Measurements from ENCODE around the gene TRIM65. TPM values are rescaled to one million over a fixed set of nuclear protein-coding genes. Genes with fewer than 3 reads are reported as not detected.
A peak's percentile ranks its signal among the peaks of the same experiment; 100 is the strongest.

TRIM65 gene
- total and polyA plus RNA-seq, 2 of the 13 experiments (the other 11 are each of a cell fraction or from before 2014, with no cell fraction given) = 10.3 to 22.4 TPM

DNA sequence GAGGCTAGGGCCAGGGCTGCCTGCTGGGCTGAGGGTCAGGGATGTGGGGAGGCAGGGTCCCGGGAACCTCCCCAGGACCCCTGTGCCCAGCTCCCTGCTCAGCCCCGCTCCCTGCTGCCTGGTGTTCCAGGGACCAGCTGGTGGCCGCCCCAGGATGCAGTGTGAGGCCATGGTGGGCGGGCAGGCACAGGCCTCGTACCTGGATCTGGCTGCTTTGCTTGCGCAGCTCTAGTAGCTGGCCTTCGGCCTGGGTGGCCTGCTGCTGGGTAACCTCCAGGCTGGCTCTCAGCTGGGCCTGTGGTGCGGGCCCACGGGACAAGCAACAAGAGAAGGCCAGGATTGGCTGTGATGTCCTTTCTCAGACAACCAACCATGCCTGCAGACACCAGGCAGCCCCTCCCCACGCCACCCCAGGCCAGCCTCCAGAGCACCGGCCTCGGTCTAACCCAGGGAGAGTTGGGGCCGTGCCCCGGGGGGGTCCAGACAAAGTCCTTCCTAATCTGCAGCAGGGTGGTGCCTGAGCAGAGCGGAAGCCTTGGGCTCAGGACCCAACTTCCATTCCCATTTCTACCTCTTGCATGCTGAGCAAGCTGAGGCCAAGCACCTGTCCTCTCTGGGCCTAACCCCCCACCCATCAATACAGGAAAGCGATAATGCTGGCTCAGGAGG, 4.1 kb downstream of the TRIM65 start (continued):
- TF ChIP-seq, protein P1, sequence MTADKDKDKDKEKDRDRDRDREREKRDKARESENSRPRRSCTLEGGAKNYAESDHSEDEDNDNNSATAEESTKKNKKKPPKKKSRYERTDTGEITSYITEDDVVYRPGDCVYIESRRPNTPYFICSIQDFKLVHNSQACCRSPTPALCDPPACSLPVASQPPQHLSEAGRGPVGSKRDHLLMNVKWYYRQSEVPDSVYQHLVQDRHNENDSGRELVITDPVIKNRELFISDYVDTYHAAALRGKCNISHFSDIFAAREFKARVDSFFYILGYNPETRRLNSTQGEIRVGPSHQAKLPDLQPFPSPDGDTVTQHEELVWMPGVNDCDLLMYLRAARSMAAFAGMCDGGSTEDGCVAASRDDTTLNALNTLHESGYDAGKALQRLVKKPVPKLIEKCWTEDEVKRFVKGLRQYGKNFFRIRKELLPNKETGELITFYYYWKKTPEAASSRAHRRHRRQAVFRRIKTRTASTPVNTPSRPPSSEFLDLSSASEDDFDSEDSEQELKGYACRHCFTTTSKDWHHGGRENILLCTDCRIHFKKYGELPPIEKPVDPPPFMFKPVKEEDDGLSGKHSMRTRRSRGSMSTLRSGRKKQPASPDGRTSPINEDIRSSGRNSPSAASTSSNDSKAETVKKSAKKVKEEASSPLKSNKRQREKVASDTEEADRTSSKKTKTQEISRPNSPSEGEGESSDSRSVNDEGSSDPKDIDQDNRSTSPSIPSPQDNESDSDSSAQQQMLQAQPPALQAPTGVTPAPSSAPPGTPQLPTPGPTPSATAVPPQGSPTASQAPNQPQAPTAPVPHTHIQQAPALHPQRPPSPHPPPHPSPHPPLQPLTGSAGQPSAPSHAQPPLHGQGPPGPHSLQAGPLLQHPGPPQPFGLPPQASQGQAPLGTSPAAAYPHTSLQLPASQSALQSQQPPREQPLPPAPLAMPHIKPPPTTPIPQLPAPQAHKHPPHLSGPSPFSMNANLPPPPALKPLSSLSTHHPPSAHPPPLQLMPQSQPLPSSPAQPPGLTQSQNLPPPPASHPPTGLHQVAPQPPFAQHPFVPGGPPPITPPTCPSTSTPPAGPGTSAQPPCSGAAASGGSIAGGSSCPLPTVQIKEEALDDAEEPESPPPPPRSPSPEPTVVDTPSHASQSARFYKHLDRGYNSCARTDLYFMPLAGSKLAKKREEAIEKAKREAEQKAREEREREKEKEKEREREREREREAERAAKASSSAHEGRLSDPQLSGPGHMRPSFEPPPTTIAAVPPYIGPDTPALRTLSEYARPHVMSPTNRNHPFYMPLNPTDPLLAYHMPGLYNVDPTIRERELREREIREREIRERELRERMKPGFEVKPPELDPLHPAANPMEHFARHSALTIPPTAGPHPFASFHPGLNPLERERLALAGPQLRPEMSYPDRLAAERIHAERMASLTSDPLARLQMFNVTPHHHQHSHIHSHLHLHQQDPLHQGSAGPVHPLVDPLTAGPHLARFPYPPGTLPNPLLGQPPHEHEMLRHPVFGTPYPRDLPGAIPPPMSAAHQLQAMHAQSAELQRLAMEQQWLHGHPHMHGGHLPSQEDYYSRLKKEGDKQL (CRISPR knock-in tag; IDR thresholded peaks at IDR 0.05; ENCODE audit: low read depth) = no peak
- no peak for TF ChIP-seq ZKSCAN5 (CRISPR knock-in tag; IDR thresholded peaks at IDR 0.05)
- TF ChIP-seq, protein P2, sequence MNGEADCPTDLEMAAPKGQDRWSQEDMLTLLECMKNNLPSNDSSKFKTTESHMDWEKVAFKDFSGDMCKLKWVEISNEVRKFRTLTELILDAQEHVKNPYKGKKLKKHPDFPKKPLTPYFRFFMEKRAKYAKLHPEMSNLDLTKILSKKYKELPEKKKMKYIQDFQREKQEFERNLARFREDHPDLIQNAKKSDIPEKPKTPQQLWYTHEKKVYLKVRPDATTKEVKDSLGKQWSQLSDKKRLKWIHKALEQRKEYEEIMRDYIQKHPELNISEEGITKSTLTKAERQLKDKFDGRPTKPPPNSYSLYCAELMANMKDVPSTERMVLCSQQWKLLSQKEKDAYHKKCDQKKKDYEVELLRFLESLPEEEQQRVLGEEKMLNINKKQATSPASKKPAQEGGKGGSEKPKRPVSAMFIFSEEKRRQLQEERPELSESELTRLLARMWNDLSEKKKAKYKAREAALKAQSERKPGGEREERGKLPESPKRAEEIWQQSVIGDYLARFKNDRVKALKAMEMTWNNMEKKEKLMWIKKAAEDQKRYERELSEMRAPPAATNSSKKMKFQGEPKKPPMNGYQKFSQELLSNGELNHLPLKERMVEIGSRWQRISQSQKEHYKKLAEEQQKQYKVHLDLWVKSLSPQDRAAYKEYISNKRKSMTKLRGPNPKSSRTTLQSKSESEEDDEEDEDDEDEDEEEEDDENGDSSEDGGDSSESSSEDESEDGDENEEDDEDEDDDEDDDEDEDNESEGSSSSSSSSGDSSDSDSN (CRISPR knock-in tag; IDR thresholded peaks at IDR 0.05) = peak; percentile 98
- TF ChIP-seq SMAD1 (CRISPR knock-in tag; IDR thresholded peaks at IDR 0.05; ENCODE audit: borderline replicate concordance, low read depth) = peak; percentile 96; the same call in 1 of the 2 replicates
- TF ChIP-seq SP1 (IDR thresholded peaks at IDR 0.05) = no peak
- TF ChIP-seq SP1 (CRISPR knock-in tag; IDR thresholded peaks at IDR 0.05) = peak; percentile 35; the same call in 1 of the 2 replicates
- peak; percentile 78; the same call in 1 of the 2 replicates for TF ChIP-seq ZZZ3 (CRISPR knock-in tag; IDR thresholded peaks at IDR 0.05; ENCODE audit: borderline replicate concordance)
- no peak for TF ChIP-seq ZNF3 (CRISPR knock-in tag; IDR thresholded peaks at IDR 0.05)
- peak; percentile 95 for TF ChIP-seq ZNF768 (CRISPR knock-in tag; IDR thresholded peaks at IDR 0.05)
- TF ChIP-seq ZNF253 (CRISPR knock-in tag; IDR thresholded peaks at IDR 0.05; ENCODE audit: borderline replicate concordance) = no peak
- peak; percentile 75; the same call in 1 of the 2 replicates for TF ChIP-seq ZFP1 (CRISPR knock-in tag; IDR thresholded peaks at IDR 0.05)
- TF ChIP-seq, protein P3, sequence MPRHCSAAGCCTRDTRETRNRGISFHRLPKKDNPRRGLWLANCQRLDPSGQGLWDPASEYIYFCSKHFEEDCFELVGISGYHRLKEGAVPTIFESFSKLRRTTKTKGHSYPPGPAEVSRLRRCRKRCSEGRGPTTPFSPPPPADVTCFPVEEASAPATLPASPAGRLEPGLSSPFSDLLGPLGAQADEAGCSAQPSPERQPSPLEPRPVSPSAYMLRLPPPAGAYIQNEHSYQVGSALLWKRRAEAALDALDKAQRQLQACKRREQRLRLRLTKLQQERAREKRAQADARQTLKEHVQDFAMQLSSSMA (CRISPR knock-in tag; IDR thresholded peaks at IDR 0.05) = peak; percentile 71; the same call in 1 of the 2 replicates
- peak; percentile 89 for TF ChIP-seq RFXAP (CRISPR knock-in tag; IDR thresholded peaks at IDR 0.05; ENCODE audit: borderline replicate concordance)
- 0 out of 2 replicates have a peak, but pooled peaks have one; percentile 40 for TF ChIP-seq ZNF543 (CRISPR knock-in tag; IDR thresholded peaks at IDR 0.05)
- TF ChIP-seq ZBTB1 (CRISPR knock-in tag; IDR thresholded peaks at IDR 0.05; ENCODE audit: borderline replicate concordance) = no peak
- peak; percentile 81; the same call in 1 of the 2 replicates for TF ChIP-seq MEIS1 (CRISPR knock-in tag; IDR thresholded peaks at IDR 0.05; ENCODE audit: borderline replicate concordance)
- TF ChIP-seq TRIM24 (CRISPR knock-in tag; IDR thresholded peaks at IDR 0.05) = no peak
- TF ChIP-seq NR2C2 (CRISPR knock-in tag; IDR thresholded peaks at IDR 0.05; ENCODE audit: borderline replicate concordance) = no peak
- TF ChIP-seq PCBP1 (IDR thresholded peaks at IDR 0.05; ENCODE audit: borderline replicate concordance, low read depth, low read length) = peak; percentile 93; the same call in 1 of the 2 replicates
- TF ChIP-seq GZF1 (CRISPR knock-in tag; IDR thresholded peaks at IDR 0.05) = peak; percentile 87; the same call in 1 of the 2 replicates
- TF ChIP-seq IKZF4 (CRISPR knock-in tag; IDR thresholded peaks at IDR 0.05; ENCODE audit: borderline replicate concordance, low read depth, not compliant biosample characterization) = no peak
- TF ChIP-seq BRD4 (CRISPR knock-in tag; IDR thresholded peaks at IDR 0.05) = 0 out of 2 replicates have a peak, but pooled peaks have one; percentile 40
- TF ChIP-seq ZNF282 (IDR thresholded peaks at IDR 0.05; ENCODE audit: partially characterized antibody) = no peak

Measured in HepG2 (cell line).